Amygdala (tissue), 56 donors: ENCODE results near the gene ERBB3.
"Not testable (repeated sequence)": the region's sequence is repeated elsewhere in the genome, so short reads cannot be mapped to it uniquely, and the experiment has no call there.

ENCODE experiments used
- DNase-seq, 56 donors: peaks; one replicate each; lab custom pipeline; 2025; lab: John Stamatoyannopoulos, UW

Gene ERBB3

GRCh38 chr12:56079723-56080555 is at the start of gene ERBB3:
ERBB3 (plus strand) TSS chr12:56080165; CDS start chr12:56080301, 136 bp downstream.
- peak in 54 of 56 donors; percentile 7 to 83 (median 53) for DNase-seq

GRCh38 chr12:56031987-56032386 is 48.0 kb upstream of the ERBB3 start:
- DNase-seq = no peak

- DNase-seq = no peak
Measured at GRCh38 chr12:56034586-56035332, 45.2 kb upstream of the ERBB3 start.

- DNase-seq = no peak
Measured at GRCh38 chr12:56037161-56037560, 42.8 kb upstream of the ERBB3 start.

- DNase-seq = no peak
Measured at GRCh38 chr12:56038022-56038655, 41.8 kb upstream of the ERBB3 start.

- no peak for DNase-seq
Measured at GRCh38 chr12:56040151-56040550, 39.8 kb upstream of the ERBB3 start.

- DNase-seq = peak in 2 of 56 donors; percentile 20 to 41
Measured at GRCh38 chr12:56040963-56041551, 38.9 kb upstream of the ERBB3 start.

- peak; percentile 72 to 97 (median 91) for DNase-seq
Measured at GRCh38 chr12:56041552-56042429, 38.2 kb upstream of the ERBB3 start, which contains the start of gene RPS26. RPS26 (plus strand) TSS chr12:56041918; CDS start chr12:56042167, 249 bp downstream.

- not testable (repeated sequence) for DNase-seq
Measured at GRCh38 chr12:56042430-56042813, 37.5 kb upstream of the ERBB3 start.

GRCh38 chr12:56042843-56043242 is 37.1 kb upstream of the ERBB3 start:
- no peak for DNase-seq

GRCh38 chr12:56046027-56046780 is 33.8 kb upstream of the ERBB3 start:
- DNase-seq = no peak

GRCh38 chr12:56053407-56053893 is 26.5 kb upstream of the ERBB3 start:
- no peak for DNase-seq

GRCh38 chr12:56059964-56060363 is 20.0 kb upstream of the ERBB3 start:
- not testable (repeated sequence) for DNase-seq

GRCh38 chr12:56061982-56062381 is 18.0 kb upstream of the ERBB3 start:
- DNase-seq = no peak

- DNase-seq = no peak
Measured at GRCh38 chr12:56062996-56063395, 17.0 kb upstream of the ERBB3 start.

- no peak for DNase-seq
Measured at GRCh38 chr12:56071648-56072047, 8.3 kb upstream of the ERBB3 start.

GRCh38 chr12:56074396-56074795 is 5.6 kb upstream of the ERBB3 start:
- no peak for DNase-seq

GRCh38 chr12:56077966-56078365 is 2.0 kb upstream of the ERBB3 start:
- DNase-seq = not testable (repeated sequence)

GRCh38 chr12:56078427-56078826 is 1.5 kb upstream of the ERBB3 start:
- DNase-seq = no peak
